ENCODE results near the gene FAM114A1.

FAM114A1 gene

DNA sequence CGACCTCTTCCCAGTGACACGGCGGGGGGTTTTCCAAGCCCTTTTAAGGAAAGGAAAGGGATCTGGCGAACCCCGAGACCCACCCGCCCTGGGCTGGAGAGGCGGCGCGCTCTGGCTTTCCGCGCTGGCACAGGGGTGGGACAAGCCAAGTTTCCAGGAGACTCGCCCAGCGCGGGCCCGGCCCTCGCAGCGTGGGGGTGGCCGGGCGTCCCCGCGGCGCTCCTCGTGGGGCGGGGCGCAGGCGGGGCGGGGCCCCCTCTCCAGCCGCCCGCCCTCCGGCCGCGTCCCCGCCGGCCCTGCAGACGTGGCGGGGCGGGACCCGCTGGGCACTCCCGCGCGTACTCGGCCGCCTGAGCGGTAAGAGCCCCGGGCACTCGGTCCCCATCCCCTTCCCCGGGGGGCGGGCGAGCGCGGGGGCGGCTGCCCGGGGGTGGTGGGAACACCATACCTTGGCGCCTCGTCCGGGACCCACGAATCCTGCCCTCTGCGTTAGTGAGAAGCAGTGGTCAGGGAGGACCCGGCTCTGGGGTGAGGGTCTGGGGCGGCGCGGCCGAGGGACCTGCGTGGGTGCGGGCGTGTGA, at the start of gene FAM114A1:
Gene FAM114A1 (plus strand): TSS at position 329 of the 581 bp plus-strand sequence. CDS start 10,273 bp downstream, outside the sequence.
- DNase-seq = peak; percentile 51

DNA sequence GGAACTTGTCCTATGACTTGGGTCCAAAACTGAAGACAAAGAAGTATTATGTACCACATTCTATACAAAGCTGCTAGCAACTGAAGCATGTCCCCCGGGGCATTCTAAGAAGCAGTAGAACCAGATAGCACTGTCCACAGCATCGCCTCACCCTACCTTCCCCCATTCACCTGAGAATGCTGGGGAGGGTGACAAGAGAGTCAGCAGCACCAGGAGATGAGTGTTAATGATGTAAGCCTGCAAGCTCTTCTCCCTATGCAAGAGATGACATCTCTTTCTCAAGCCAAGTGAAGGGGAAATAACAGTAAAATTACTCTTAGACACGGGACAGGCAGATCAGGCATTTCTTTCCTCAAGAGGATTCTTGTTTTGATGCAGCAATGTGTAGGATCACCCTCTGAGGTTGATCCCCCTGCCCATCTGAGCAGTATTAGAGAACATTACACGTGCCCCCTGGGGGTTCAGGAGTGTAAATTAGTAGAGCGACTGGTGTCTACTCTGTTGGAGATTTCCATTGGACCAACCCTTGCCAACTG, 49.1 kb upstream of the FAM114A1 start:
- no peak for DNase-seq
- ATAC-seq = peak; percentile 48

More for the DNA sequence above, at the start of gene FAM114A1:
- ATAC-seq = peak; percentile 75

GRCh38 chr4:38819569-38819968, 48.0 kb upstream of the FAM114A1 start:
- DNase-seq = no peak

DNA sequence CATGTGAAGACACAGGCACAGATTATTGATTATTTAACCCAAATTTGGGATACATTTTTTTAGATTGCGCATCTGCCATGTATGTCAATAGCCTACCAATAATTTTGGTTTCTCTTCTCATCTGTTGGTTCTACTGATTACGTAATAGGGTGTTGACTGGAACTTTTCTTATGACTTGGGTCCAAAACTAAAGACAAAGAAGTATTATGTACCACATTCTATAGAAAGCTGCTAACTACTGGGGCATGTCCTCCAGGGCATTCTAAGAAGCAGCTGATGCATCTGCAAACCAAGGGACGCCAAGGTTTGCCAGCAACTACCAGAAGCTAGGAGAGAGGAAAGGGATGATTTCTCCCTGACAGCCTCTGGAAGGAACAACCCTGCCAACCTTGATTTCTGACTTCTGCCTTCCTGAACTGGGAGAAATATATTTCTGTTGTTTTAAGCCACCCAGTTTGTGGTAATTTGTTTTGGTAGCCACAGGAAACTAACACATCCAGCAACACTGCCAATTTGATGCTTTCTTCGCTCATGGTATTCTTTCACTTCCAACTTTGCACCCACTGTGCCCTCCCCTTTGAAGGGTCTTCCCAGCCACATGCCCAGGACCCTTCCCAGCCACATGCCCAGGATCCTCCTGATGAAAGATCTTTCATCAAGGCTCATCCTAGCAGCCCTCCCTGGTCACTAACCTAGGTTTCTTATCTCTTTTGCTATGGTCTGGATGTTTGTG, 47.1 kb upstream of the FAM114A1 start:
- ATAC-seq = no peak

More at GRCh38 chr4:38819569-38819968, 48.0 kb upstream of the FAM114A1 start:
- ATAC-seq = peak; percentile 37

GRCh38 chr4:38821739-38822138, 45.9 kb upstream of the FAM114A1 start:
- no peak for ATAC-seq
- no peak for DNase-seq

More for the DNA sequence above, 47.1 kb upstream of the FAM114A1 start:
- DNase-seq = no peak

DNA sequence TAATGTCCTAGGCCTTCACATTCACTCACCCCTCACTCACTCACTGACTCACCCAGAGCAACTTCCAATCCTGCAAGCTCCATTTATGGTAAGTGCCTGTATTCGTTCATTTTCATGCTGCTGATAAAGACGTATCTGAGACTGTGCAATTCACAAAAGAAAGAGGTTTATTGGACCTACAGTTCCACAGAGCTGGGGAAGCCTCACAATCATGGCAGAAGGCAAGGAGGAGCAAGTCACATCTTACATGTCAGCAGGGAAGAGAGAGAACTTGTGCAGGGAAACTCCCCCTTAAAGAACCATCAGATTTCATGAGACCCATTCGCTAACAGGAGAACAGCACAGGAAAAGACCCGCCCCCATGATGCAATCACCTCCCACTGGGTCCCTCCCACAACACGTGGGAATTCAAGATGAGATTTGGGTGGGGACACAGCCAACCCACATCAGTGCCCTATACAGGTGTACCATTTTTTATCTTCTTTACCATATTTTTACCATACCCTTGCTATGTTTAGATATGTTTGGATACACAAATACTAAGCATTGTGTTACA, 44.8 kb upstream of the FAM114A1 start:
- no peak for DNase-seq
- no peak for ATAC-seq

GRCh38 chr4:38823766-38824165, 43.8 kb upstream of the FAM114A1 start:
- ATAC-seq = no peak
- DNase-seq = no peak

DNA sequence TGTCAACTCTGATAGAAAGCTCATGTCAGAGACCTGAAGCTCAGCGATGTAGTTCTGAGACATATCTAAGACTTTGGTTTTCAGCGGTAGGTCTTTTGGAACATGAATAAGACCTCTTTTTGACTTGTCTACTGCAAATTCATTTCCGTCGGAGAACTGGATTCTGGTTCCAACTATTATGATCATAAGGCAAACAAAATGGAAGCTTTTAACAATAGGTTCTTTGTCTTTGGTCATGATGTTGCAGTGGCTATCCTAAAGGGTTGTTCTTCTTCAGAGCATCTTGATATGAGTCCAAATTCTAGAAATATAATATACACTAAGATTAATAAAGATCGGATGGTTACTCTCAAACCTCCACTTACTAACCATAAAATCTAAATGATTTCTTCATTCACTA, 38.4 kb upstream of the FAM114A1 start:
- ATAC-seq (no peak), DNase-seq (no peak)

DNA sequence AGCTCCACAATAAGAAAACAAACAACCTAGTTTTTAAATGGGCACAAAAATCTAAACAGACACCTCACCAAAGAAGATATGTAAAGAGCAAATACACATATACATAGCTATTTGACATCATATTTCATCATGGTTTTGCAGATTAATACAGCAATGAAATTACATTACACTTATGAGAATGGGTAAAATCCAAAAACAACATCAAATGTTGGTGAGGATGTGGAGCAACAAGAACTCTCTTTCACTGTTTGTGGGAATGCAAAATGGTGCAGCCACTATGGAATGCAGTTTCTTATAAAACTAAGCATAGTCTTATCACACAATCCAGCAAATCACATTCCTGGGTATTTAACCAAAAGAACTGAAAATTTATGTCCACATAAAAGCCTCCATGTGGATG, 36.0 kb upstream of the FAM114A1 start:
- DNase-seq = no peak
- ATAC-seq = no peak

DNA sequence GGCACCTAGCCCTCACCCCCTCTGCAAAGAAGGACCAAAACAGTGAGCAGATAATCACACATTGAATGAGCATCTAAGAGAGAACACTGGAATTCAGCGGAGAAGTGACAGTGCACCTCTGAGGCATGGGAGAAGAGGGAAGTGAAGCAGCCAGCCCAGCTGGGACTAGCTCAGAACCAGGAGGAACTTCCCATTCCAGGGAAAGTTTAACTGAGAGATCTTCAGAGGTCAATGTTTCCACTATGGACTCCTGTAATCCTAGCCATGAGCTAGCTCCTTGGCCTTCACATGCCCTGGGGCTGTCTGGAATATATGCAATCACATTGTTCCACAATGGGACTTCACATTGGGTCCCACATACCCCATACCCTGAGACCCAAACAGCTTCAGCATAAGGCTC, 35.4 kb upstream of the FAM114A1 start:
- no peak for DNase-seq
- no peak for ATAC-seq

DNA sequence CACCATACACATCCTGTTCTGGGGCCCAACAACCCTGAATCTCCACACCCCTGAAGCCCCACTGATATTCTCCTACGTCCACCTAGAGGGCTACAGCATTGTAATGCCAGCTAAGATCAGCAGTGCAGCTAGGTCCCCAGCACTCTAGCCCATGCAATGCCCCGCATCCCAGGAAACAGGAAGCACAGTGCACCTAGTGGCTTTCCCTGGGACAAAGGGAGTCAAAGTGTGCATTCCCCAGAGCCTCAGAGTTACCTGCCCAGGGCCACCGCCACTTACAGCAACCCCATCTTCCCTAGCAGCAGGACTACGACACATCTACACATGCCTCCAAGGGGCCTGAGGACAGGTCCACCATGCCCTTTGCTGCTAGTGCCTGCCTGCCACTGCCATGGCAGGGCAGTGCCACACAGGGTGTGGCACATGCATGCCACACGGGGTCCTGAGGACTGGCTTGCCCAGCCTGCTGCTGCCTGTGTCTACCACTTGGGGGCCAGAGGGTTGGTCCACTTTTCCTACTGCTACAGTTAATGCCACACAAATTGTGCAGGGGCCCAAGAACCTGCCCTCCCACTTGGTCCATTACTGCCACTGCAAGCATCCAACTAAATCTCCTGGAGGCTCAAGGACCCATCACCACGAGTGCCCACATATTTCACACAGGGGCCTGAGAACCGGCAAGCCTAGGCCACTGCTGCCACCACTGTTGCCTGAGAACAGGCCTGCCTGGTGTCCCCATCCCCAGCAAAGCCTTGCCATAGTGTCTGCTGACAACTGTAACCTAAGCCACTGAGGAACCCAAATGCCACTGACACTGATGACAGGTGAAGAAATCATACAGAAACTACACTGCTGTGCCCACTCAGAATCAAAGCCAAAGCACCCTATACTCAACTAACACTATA, 34.7 kb upstream of the FAM114A1 start:
- DNase-seq = no peak

GRCh38 chr4:38834570-38834969, 33.0 kb upstream of the FAM114A1 start:
- DNase-seq (no peak), ATAC-seq (no peak)

More for the DNA sequence above, 34.7 kb upstream of the FAM114A1 start:
- no peak for ATAC-seq

DNA sequence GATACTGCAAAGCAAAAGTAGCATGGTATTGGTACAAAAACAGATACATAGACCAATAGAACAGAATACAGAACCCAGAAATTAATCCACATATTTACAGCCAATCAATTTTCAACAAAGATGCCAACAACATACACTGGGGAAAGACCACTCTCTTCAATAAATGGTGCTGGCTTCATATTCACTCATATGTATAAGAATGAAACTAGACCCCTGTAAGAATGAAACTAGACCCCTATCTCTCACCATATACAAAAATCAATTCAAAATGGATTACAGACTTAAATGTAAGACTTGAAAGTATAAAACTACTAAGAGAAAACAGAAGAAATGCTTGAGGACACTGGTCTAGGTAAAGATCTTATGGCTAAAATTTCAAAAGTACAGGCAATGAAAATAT, 30.3 kb upstream of the FAM114A1 start:
- DNase-seq = no peak
- no peak for ATAC-seq

DNA sequence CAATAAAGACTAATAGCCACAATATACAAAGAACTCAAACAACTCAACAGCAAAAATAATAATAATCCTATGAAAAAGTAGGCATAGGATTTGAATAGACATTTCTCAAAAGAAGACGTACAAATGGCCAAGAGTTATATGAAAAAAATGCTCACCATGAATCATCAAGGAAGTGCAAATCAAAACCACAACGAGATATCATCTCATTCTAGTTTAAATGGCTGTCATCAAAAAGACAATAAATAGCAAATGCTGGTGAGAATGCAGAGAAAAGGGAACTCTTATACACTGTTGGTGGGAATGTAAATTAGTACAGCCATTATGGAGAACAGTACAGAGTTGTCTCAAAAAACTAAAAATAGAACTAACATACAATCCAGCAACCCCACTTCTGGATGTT, 29.8 kb upstream of the FAM114A1 start:
- no peak for ATAC-seq
- DNase-seq = no peak

- ATAC-seq = no peak
- DNase-seq = no peak
Observed at GRCh38 chr4:38842994-38843393, 24.6 kb upstream of the FAM114A1 start.

DNA sequence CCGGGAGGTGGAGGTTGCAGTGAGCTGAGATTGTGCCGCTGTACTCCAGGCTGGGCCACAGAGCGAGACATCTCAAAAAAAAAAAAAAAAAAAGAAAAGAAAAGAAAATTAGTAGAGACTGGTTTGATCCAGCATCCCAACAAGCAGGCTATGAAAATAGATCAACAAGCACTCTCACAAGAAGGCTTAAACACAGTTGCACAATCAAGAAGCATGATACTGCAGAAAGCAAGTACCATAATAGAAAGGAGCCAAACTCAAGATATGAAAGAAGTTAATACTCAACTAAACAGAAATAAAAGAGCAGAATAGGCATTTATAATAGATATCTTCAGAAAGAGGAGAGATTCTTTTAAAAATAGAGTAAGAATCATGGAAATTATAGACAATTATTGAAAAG, 21.6 kb upstream of the FAM114A1 start:
- no peak for DNase-seq
- ATAC-seq = no peak

- DNase-seq = no peak
- no peak for ATAC-seq
Observed at GRCh38 chr4:38855466-38855865, 12.1 kb upstream of the FAM114A1 start.

- ATAC-seq (no peak), DNase-seq (no peak)
Observed at GRCh38 chr4:38856046-38856445, 11.6 kb upstream of the FAM114A1 start.

GRCh38 chr4:38856524-38857337, 10.9 kb upstream of the FAM114A1 start, which contains the start of gene TLR6:
TSS of gene TLR6 (minus strand) at chr4:38856817. CDS start at chr4:38829473, 27,344 bp downstream.
- ATAC-seq = peak; percentile 34
- DNase-seq = peak; percentile 74

GRCh38 chr4:38857354-38858096, 10.1 kb upstream of the FAM114A1 start:
- peak; percentile 52 for DNase-seq

DNA sequence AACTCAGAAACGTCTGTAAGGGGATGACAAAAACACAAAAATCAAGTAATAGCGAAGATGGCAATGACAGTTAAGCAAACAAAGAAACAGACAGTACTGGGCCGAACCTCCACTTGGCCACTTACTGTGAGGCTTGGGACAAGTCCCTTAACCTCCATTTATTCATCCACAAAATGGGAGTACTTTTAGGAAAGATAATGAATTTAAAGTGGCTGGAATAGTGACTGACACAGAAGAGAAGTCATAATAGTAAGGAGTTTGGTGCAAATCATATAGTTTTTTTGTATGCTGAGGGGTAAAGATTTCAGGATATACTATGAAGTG, 9.5 kb upstream of the FAM114A1 start:
- DNase-seq (no peak), ATAC-seq (no peak)

More at GRCh38 chr4:38857354-38858096, 10.1 kb upstream of the FAM114A1 start:
- ATAC-seq = peak; percentile 90
